DND-41 (cell line): Measurements from ENCODE around the gene PLCB3.
A peak's percentile ranks its signal among the peaks of the same experiment; 100 is the strongest.

Source experiments
- ATAC-seq: fragments of 200-7000 bp; cut with Tn5 transposase; 3 replicates; pipeline ENCODE4 v1.9.1; 2021; ENCODE audit warnings: low read depth; ENCODE audit not compliant: insufficient read depth
- DNase-seq: peaks from one replicate; pipeline ENCODE4 v3.0.0-alpha.2; 2020
- H2AFZ ChIP-seq: 2 replicates; pipeline ENCODE4 v1.6.0; 2012; ENCODE audit warnings: low read depth, low read length
- H3K27ac ChIP-seq: 2 replicates; pipeline ENCODE4 v1.5.1; 2012; ENCODE audit warnings: low read length, inconsistent platforms
- H3K27me3 ChIP-seq: fragments of 200-600 bp; sonication (generic); 2 replicates; pipeline ENCODE4 v1.6.0; 2012; ENCODE audit warnings: low read length, mild to moderate bottlenecking, inconsistent platforms; ENCODE audit not compliant: insufficient read depth, poor library complexity
- H3K36me3 ChIP-seq: 2 replicates; pipeline ENCODE4 v1.5.1; 2012; ENCODE audit warnings: low read length, inconsistent platforms; ENCODE audit not compliant: insufficient read depth
- H3K4me1 ChIP-seq: 2 replicates; pipeline ENCODE4 v1.5.1; 2012; ENCODE audit warnings: mild to moderate bottlenecking, low read length; ENCODE audit not compliant: insufficient read depth
- H3K4me2 ChIP-seq: 2 replicates; pipeline ENCODE4 v1.6.0; 2012; ENCODE audit warnings: mild to moderate bottlenecking, moderate library complexity, low read length, inconsistent platforms; ENCODE audit not compliant: insufficient read depth
- H3K4me3 ChIP-seq, 2 experiments: fragments of 200-600 bp in 1 of 2; shearing (Covaris generic) in 1 of 2; 2 replicates each; pipeline ENCODE4 v1.5.1; 2012 to 2016; ENCODE audit warnings: inconsistent platforms in 2 of 2, low read length in 2 of 2, mild to moderate bottlenecking in 2 of 2, low read depth in 1 of 2, moderate library complexity in 1 of 2
- H3K79me2 ChIP-seq: 2 replicates; pipeline ENCODE4 v1.6.0; 2012; ENCODE audit warnings: low read length, inconsistent platforms; ENCODE audit not compliant: insufficient read depth
- H3K9ac ChIP-seq: 2 replicates; pipeline ENCODE4 v1.6.0; 2012; ENCODE audit warnings: low read depth, mild to moderate bottlenecking, inconsistent platforms, low read length, moderate library complexity
- H3K9me3 ChIP-seq: 2 replicates; pipeline ENCODE4 v1.5.1; 2012; ENCODE audit warnings: low read length, moderate library complexity, mild to moderate bottlenecking, inconsistent platforms; ENCODE audit not compliant: insufficient read depth, severe bottlenecking
- H4K20me1 ChIP-seq: 2 replicates; pipeline ENCODE4 v1.6.0; 2012; ENCODE audit warnings: low read length; ENCODE audit not compliant: insufficient read depth
- EZH2 ChIP-seq: IDR thresholded peaks from 3 replicates; pipeline ENCODE4 v1.6.1; 2012; ENCODE audit warnings: borderline replicate concordance, low read depth, mild to moderate bottlenecking, moderate library complexity, low read length, inconsistent platforms; ENCODE audit not compliant: severe bottlenecking
- TF ChIP-seq, protein P1 (sequence below): IDR thresholded peaks from 2 replicates; pipeline ENCODE4 v1.5.1; 2012; ENCODE audit warnings: borderline replicate concordance, low read length, moderate library complexity, mild to moderate bottlenecking; ENCODE audit not compliant: poor library complexity, severe bottlenecking; ENCODE audit errors: extremely low read depth

PLCB3 gene

GRCh38 chr11:64206457-64207255 is 44.7 kb upstream of the PLCB3 start, which contains the start of gene FERMT3:
TSS of gene FERMT3 (plus strand) at chr11:64206721. CDS start at chr11:64207365, 644 bp downstream.
- H3K36me3 ChIP-seq, result peaks cover 78% of the 10 kb centered on the region
- H3K4me2 ChIP-seq, result peak within 1 kb of the TSS; percentile 93
- peak; percentile 85 for ATAC-seq
- peak within 1 kb of the TSS; percentile 88 for H3K9ac ChIP-seq
- H3K27me3 ChIP-seq, result no peaks in the 10 kb centered on the region
- TF ChIP-seq, protein P1, sequence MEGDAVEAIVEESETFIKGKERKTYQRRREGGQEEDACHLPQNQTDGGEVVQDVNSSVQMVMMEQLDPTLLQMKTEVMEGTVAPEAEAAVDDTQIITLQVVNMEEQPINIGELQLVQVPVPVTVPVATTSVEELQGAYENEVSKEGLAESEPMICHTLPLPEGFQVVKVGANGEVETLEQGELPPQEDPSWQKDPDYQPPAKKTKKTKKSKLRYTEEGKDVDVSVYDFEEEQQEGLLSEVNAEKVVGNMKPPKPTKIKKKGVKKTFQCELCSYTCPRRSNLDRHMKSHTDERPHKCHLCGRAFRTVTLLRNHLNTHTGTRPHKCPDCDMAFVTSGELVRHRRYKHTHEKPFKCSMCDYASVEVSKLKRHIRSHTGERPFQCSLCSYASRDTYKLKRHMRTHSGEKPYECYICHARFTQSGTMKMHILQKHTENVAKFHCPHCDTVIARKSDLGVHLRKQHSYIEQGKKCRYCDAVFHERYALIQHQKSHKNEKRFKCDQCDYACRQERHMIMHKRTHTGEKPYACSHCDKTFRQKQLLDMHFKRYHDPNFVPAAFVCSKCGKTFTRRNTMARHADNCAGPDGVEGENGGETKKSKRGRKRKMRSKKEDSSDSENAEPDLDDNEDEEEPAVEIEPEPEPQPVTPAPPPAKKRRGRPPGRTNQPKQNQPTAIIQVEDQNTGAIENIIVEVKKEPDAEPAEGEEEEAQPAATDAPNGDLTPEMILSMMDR, result peak; percentile 50
- no peak for TF ChIP-seq EZH2
- peaks cover 46% of the 10 kb centered on the region for H3K4me1 ChIP-seq
- peak within 1 kb of the TSS; percentile 62 for H2AFZ ChIP-seq
- DNase-seq, result peak; percentile 96
- peaks cover 26% of the 10 kb centered on the region for H3K79me2 ChIP-seq
- H3K9me3 ChIP-seq, result no peaks in the 10 kb centered on the region
- peak within 1 kb of the TSS; percentile 52 to 86 for H3K4me3 ChIP-seq
- peak within 1 kb of the TSS; percentile 93 for H3K27ac ChIP-seq
- peaks cover 37% of the 10 kb centered on the region for H4K20me1 ChIP-seq

DNA sequence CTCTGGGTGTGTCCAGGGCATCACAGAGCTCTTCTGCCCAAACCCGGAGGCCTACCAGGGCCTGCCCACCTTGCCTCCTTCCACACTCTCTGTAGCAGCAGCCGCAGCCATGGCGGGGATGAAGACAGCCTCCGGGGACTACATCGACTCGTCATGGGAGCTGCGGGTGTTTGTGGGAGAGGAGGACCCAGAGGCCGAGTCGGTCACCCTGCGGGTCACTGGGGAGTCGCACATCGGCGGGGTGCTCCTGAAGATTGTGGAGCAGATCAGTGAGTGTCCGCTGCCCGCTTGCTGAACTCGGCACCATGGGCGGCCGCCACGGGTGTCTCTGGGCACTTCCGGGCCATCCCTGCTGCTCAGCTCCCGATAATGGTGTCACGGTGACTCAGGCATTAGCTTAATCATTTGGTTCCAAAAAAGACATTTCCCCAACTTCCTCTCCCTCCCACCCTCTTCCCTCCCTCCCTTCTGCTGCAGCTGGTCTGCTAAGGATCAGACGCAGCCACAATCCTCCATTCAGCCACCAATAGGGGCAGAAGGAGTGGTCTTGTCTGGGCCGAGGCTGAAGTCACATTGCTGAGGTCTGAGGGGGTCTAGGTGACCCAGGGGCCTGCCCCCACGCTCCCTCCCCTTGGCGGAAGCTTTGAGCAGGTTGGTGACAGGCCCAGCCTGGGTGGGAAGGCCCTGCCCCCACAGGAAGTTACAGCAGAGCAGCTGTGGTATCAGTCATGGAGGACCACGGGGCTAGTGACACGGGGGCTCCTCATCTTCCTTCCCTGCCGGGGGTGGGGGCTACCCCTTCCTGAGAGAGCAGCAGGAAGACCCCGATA is 43.9 kb upstream of the PLCB3 start:
- Histone ChIP-seq H3K27ac (peak overlapping the region; percentile 93), H2AFZ (peak overlapping the region; percentile 62), H3K4me3 (peak overlapping the region; percentile 52 to 86), H4K20me1 (peaks cover 32% of the 10 kb centered on the region), H3K79me2 (peaks cover 22% of the 10 kb centered on the region), H3K4me1 (peaks cover 46% of the 10 kb centered on the region), H3K9ac (peak overlapping the region; percentile 88), H3K27me3 (no peaks in the 10 kb centered on the region), H3K9me3 (no peaks in the 10 kb centered on the region), H3K4me2 (peak overlapping the region; percentile 93), H3K36me3 (peaks cover 78% of the 10 kb centered on the region)
- TF ChIP-seq EZH2, result no peak
- TF ChIP-seq, protein P1, result peak; percentile 21
- peak; percentile 72 for ATAC-seq
- DNase-seq, result peak; percentile 93

- peaks cover 72% of the 10 kb centered on the region for H3K36me3 ChIP-seq
- H2AFZ ChIP-seq, result no peak overlapping the region
- H3K4me1 ChIP-seq, result peaks cover 46% of the 10 kb centered on the region
- H3K4me3 ChIP-seq, result peak overlapping the region in 1 of 2 experiments; percentile 86; a peak in 2 of 4 replicates
- DNase-seq, result no peak
- ATAC-seq, result no peak
- peaks cover 24% of the 10 kb centered on the region for H4K20me1 ChIP-seq
- peaks cover 17% of the 10 kb centered on the region for H3K79me2 ChIP-seq
- H3K27me3 ChIP-seq, result no peaks in the 10 kb centered on the region
- H3K9me3 ChIP-seq, result no peaks in the 10 kb centered on the region
- H3K4me2 ChIP-seq, result peak overlapping the region; percentile 93
- H3K27ac ChIP-seq, result peak overlapping the region; percentile 93
- H3K9ac ChIP-seq, result peak overlapping the region; percentile 88
- TF ChIP-seq EZH2, result no peak
- TF ChIP-seq, protein P1, result no peak
These were observed 43.1 kb upstream of the PLCB3 start for GRCh38 chr11:64208086-64208795.
